Measurements from ENCODE around the gene CLDN5. TPM values are rescaled to one million over a fixed set of nuclear protein-coding genes. Genes with fewer than 3 reads are reported as not detected.
A peak's percentile ranks its signal among the peaks of the same experiment; 100 is the strongest.

Gene CLDN5
- total RNA-seq, 1 experiment from 2014 or later = not detected

DNA sequence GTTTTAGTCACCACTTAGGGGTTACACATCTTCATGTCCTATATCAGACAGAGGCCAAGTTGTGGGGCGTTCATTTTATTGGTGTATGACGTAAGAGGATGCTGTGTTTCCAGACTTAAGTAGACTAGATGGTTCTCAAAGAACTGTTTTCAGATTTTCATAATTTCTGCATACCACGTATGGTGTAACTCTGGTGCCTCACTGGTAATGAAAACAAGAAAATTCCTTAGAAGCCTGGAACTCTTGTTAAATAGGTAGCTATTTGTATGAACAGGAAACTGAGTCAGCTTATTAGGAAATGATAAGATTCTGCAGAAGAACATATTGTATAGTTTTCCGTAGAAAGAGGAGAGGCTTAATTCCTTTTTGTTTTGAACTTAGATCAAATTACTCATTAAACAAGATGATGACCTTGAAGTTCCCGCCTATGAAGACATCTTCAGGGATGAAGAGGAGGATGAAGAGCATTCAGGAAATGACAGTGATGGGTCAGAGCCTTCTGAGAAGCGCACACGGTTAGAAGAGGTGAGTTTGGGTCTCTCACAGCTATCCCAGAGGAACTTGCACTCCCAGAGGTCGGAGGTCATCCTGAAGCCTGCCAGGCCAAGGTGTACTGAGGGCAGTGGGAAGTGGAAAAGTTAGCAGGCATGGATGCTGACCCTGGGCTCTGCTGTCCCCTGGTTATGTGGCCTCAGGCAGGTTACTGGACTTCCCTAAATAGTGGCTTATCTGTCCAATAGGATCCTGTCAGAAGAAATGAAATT is 40.5 kb downstream of the CLDN5 start:
- DNase-seq (ENCODE audit: low read depth) = peak; percentile 5

DNA sequence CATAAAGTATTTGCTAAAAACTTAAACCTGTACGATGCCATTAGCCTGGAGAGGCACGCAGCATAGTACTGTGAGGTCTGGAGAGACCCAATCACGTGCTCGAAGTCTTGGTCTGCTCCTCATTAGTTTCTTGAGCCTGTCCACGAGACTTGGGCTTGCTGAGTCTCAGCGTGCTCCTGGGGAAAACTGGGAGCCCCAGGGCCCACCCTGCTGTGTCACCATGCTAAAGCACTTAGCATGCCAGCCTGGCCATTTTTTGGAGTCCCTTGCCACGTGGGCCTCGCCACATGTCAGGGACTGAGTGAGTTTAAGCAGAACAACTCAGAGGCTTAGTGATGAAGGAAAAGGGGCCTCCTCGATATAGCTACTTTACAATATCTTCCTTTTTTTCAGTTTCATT is 41.9 kb downstream of the CLDN5 start:
- DNase-seq (ENCODE audit: low read depth) = no peak

DNA sequence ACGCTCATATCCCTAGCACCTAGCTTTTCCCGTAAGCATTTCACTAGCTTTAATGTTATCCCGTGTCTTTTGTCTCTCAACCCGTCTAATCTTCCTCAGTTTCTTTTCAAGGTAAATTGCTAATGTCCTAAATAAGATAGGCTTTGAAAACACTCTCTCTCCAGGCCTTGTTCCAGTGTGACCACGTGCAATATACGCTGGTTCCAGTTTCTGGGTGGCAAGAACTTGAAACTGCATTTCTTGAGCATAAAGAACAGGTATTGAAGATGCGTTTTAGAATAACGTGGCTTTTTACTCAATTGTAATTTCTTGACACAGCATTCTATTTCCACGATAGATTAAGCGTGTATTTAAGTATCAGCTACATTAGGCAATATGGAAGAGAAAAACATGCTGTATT is 43.4 kb downstream of the CLDN5 start:
- DNase-seq (ENCODE audit: low read depth) = no peak

DNA sequence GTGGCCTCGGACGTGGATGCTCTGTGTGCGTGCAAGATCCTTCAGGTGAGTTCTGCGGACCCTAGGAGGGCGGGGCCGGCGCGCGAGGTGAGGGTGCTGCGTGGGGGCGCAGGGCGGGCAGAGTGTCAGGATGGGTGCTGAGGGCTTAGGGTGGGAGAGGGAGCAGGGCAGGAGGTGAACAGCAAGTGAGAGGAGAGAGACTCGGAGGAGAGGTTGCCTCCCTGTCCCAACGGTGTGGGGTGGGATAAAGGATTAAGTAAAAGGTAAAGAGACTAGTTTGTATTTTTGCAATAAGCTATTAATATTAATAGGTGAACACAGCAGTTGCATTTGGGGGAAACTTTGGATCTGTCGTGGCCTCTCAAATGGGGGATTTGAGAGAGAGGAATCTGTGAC is 44.0 kb downstream of the CLDN5 start:
- no peak for DNase-seq (ENCODE audit: low read depth)

DNA sequence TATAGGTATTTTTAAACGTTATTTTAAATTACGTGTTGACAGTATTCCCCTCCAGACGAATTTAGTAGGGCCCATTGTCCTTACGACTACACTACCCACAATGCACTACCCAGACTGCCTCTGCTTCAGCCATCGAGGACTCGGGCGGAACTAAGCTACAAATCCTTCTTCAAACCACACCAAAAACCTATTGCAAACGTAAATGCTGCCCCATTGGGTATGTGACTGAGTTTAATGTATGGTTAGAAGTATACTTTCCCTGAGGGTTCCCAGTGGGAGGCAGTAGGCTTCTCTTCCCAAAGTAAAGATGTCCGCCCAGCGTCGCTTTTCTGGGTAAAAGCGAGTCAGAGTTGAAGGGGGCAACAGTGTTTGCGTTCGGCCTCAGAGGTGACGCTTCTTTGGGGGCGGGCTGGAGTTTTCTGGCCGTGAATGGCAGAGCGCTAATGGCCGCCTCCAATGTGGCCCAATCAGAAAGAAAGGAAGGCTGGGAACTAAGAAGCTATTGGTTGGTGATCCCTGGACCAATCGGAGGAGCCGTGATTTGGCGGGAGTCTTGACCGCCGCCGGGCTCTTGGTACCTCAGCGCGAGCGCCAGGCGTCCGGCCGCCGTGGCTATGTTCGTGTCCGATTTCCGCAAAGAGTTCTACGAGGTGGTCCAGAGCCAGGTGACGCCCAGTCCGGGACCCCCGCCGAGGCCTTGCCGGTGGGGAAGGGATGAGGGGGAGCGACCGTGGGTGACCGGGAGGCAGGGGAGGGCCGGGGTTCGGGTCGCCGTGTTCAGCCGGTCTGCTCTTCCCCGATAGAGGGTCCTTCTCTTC is 44.6 kb downstream of the CLDN5 start, which contains the start of gene CDC45:
Gene CDC45 (plus strand): TSS at position 566 of the 818 bp plus-strand sequence. CDS start 49 bp downstream, at position 615.
- DNase-seq (ENCODE audit: low read depth) = peak; percentile 98

DNA sequence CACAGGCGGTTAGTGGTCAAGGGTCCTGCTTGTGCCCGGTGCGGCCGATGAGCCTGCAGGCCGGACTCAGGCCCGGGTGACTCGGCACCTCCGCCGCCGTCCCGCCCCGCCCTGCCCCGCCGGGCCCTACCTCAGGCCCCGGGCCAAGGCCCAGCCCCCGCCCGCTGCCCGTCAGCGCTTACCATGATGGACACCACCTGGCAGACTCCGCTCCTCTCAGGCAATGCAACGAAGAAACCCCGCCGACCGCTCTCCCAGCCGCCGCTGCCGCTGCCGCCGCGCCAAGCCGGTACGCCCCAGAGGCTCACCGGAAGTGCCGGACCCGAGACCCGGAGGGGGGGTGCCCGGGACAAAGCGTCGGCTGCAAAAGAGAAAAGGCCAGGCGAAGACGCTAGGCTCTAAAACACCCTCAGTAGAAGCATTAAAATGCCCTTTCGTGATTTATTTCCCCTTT is 45.3 kb downstream of the CLDN5 start, which contains the start of gene UFD1:
Gene UFD1 (minus strand): TSS at position 293 of the 454 bp plus-strand sequence. CDS start 108 bp downstream, at position 185.
- DNase-seq (ENCODE audit: low read depth) = peak; percentile 78

DNA sequence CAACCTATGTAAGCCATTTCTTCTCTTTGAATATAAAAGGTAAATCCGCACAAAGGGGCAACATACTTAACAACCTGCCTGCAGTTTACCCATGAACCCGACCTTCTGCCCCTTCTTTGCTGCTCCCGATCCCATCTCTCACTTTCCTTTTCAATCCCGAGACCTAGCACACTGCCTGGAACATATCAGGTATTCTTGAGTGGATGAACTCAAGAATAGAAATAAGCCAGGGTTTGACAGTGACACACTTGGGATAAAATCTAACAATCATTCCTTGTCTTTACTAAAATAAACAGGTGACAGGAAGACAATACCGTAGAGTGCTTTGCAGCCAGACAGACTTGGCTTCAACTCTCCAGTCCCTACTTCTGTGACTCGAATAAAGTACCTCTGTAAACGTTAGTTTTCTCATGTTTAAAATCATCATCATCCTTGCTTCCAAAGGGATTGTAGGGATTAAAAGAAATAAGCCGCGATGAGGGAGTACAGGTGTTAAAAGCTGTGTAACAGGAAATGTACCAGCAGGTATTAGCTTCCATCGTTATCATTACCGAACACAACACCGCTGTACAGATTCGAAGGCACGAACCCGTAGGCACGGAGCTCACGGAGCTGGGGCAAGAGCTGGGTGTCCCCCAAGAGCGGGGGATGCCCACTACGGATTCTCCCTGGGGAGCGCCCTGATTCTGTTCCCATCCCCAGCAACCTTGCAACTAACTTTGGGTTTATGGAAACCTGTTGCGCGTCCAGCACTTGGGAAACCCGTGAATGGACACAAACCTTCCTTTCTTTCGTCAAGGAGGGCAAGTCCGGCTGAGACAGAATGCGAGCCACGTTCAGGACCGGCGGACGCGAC is 45.9 kb downstream of the CLDN5 start:
- no peak for DNase-seq (ENCODE audit: low read depth)

DNA sequence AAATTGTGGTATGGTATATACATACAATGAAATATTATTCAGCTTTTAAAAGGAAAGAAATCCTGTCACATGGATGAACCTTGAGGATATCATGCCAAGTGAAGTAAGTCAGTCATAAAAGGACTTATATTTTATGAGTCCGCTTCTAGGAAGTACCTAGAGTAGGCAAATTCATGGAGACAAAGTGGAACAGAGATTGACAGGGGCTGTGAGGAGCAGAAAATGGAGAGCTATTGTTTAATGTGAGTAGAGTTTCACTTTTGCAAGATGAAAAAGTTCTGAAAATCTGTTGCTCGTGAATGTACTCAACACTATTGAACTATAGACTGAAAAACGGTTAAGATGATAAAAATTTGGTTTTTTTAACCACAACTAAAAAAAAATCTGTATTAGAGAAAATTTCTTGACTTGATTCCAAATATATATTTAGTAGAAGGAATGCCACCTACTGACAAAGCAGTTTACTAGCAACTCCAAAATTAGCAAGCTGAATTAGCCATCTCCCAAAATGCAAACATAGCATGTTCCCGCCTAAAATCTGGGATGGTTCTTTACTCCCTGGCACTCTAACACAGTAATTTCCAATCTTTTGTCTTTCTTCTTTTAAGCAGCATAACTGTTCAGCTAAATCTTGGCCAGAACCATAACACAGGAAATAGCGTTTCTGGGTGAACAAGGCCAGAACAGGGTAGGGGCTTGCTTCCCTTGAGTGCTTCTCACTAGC is 46.7 kb downstream of the CLDN5 start:
- no peak for DNase-seq (ENCODE audit: low read depth)

DNA sequence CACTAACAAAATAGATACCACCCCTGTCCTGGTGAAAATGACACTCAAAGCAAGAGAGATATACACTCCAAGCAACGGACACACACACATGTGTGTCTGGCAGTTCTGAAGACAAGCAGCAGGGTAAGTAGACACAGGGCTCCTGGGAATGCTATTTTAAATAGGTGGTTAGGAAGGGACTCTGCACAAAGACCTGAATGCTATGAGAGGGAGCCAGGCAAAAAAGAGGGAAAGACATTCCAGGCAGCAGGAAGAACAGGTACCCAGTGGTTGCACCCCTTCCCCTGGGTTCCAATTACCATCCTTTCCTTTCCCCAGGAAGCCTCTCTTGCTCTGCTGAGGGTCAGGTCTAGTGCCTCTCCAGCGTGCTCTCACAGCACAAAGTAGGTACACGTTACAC is 48.2 kb downstream of the CLDN5 start:
- DNase-seq (ENCODE audit: low read depth) = no peak

DNA sequence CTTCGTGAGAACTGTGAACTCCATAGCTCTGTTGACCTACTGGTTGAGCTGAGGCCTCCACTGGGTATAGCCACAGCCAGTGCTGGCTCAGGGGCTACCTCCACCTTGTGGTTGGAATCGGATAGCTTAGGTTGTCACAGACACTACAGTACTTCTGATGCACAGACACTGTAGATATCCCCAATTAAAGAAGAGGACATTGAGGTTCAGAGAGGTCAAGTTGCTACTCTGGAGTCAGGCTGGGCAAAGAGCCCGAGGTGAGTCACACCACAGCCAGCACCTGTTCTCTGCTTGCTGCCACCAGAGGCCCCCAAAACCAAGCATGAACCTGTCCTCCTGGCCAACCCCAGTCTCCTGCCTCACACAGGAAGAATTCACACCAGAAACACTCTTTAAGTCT is 50.6 kb downstream of the CLDN5 start:
- no peak for DNase-seq (ENCODE audit: low read depth)

Other genes with a start within 250 kb of the CLDN5 start
- 8.9 and 9.6 TPM in 2 replicates for gene CLTCL1, start 232.7 kb downstream of the CLDN5 start, total RNA-seq (2014; rRNA removed; shearing (Covaris generic))
- 26.6 and 28.6 TPM in 2 replicates for gene HIRA, start 92.7 kb downstream of the CLDN5 start, total RNA-seq (2014; rRNA removed; shearing (Covaris generic))
- 47.3 and 63.5 TPM in 2 replicates for gene MRPL40, start 91.9 kb downstream of the CLDN5 start, total RNA-seq (2014; rRNA removed; shearing (Covaris generic))
- 35.9 and 45.7 TPM in 2 replicates for gene C22orf39, start 76.7 kb downstream of the CLDN5 start, total RNA-seq (2014; rRNA removed; shearing (Covaris generic))
- 94.0 and 115 TPM in 2 replicates for gene UFD1, start 45.2 kb downstream of the CLDN5 start, total RNA-seq (2014; rRNA removed; shearing (Covaris generic))
- 56.6 and 59.7 TPM in 2 replicates for gene CDC45, start 44.5 kb downstream of the CLDN5 start, total RNA-seq (2014; rRNA removed; shearing (Covaris generic))
- 2.3 and 2.8 TPM in 2 replicates for gene SEPTIN5, start 190.1 kb upstream of the CLDN5 start, total RNA-seq (2014; rRNA removed; shearing (Covaris generic))
- not detected in 2 replicates for gene GP1BB, start 199.1 kb upstream of the CLDN5 start, total RNA-seq (2014; rRNA removed; shearing (Covaris generic))
- gene TBX1, start 236.4 kb upstream of the CLDN5 start, total RNA-seq (2014; rRNA removed; shearing (Covaris generic)) = 0.14 and 0.17 TPM in 2 replicates